Effector memory CD8-positive, alpha-beta T cell (primary cell): ENCODE measurements around the gene GDAP1L1.

ENCODE experiments used
- ATAC-seq: fragments of 150-1000 bp; cut with Tn5 transposase; replicated peaks from 2 replicates; pipeline ENCODE4 v1.10.0; 2021; ENCODE audit warnings: mild to moderate bottlenecking, moderate library complexity
- DNase-seq, 3 experiments: peaks; one replicate each; pipeline ENCODE4 v3.0.0; 2021
- H3K27ac Mint-ChIP-seq, 2 donors: one replicate each; pipeline ENCODE4 v1.8.0; 2022; ENCODE audit warnings: mild to moderate bottlenecking in 2 of 2, mixed read lengths in 2 of 2, moderate library complexity in 2 of 2
- H3K27me3 Mint-ChIP-seq, 2 donors: one replicate each; pipeline ENCODE4 v1.8.0; 2022; ENCODE audit warnings: mixed read lengths in 2 of 2
- H3K36me3 Mint-ChIP-seq: one replicate; pipeline ENCODE4 v1.8.0; 2022; ENCODE audit warnings: mild to moderate bottlenecking, moderate library complexity, mixed read lengths; ENCODE audit not compliant: insufficient read depth
- H3K4me1 Mint-ChIP-seq, 2 donors: one replicate each; pipeline ENCODE4 v1.8.0; 2022; ENCODE audit warnings: low read depth in 2 of 2, mixed read lengths in 2 of 2
- H3K4me3 Mint-ChIP-seq, 2 donors: one replicate each; pipeline ENCODE4 v1.8.0; 2022; ENCODE audit warnings: mild to moderate bottlenecking in 2 of 2, mixed read lengths in 2 of 2, moderate library complexity in 2 of 2
- H3K9me3 Mint-ChIP-seq, 2 donors: one replicate each; pipeline ENCODE4 v1.8.0; 2022; ENCODE audit warnings: mixed read lengths in 2 of 2

The GDAP1L1 gene

DNA sequence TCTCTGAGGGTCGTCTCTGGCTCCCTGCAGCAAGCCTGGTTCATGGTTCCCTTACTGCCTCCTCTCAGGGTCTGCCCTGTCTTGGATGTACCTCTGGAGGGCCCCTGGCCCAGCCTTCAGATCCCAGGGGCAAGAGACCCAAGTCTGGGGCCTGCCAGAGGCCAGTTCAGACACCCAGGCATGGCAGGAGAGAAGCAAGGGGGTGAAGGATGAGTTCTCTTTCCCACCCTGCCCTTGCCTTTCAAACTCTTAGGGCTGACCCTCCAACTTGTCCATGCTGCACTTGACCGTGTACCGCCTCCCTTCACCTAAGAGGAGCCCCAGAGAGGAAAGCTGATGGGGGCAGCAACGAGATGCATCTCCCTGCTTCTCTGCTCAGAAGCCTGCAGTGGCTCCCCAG is 4.2 kb downstream of the GDAP1L1 start:
- Mint-ChIP-seq H3K4me1 (peaks cover 1 to 8% of the 10 kb centered on the region in 2 donors), H3K4me3 (no peak overlapping the region), H3K27me3 (peaks cover 23 to 29% of the 10 kb centered on the region in 2 donors), H3K27ac (no peak overlapping the region), H3K36me3 (no peaks in the 10 kb centered on the region), H3K9me3 (no peaks in the 10 kb centered on the region)
- DNase-seq (no peak), ATAC-seq (no peak)

DNA sequence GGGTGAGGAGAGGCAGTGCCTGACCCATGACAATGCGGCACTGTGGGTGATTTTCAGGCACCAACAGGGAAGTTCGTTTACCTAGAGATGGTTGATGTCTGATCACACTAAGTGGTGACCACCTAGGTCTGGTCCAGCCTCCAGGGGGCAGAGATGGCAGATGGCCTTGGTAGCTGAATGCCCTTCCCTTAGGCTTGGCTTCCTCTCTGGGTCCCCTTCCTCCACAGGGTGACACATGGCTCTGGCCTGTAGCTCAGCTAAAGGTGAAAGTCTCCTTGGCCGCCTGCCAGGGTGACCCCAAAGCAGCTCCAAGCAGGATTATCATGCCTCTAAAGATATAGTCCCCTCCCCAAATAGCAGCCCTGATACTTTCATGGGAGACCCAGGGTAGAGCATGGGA is 6.4 kb downstream of the GDAP1L1 start:
- H3K27me3 Mint-ChIP-seq = peaks cover 10 to 11% of the 10 kb centered on the region in 2 donors
- ATAC-seq (no peak), DNase-seq (no peak)

DNA sequence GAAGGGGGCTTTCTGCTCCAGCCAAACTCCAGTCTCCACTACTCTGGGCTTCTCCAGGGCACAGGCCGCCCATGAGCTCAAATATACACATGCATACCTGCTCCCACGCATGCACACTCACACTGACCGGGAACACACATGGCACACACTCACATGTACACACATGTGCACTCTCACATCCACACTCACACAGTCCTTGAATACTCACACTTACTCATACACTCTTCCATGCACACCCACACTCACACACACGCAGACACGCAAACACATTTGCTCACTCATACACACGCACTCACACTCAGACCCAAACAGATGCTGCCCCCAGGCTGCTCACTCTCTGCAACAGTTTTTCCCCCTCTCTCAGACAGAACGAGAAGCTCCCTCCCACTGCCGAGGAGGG is 7.0 kb downstream of the GDAP1L1 start:
- DNase-seq (no peak), ATAC-seq (no peak)
- Mint-ChIP-seq H3K4me3 (no peak overlapping the region), H3K4me1 (no peaks in the 10 kb centered on the region), H3K9me3 (no peaks in the 10 kb centered on the region), H3K27ac (no peak overlapping the region), H3K36me3 (no peaks in the 10 kb centered on the region), H3K27me3 (peaks cover 6% of the 10 kb centered on the region in 2 donors)

More for the DNA sequence above, 6.4 kb downstream of the GDAP1L1 start:
- Mint-ChIP-seq H3K27ac (no peak overlapping the region), H3K4me3 (no peak overlapping the region), H3K36me3 (no peaks in the 10 kb centered on the region), H3K4me1 (no peaks in the 10 kb centered on the region), H3K9me3 (no peaks in the 10 kb centered on the region)

DNA sequence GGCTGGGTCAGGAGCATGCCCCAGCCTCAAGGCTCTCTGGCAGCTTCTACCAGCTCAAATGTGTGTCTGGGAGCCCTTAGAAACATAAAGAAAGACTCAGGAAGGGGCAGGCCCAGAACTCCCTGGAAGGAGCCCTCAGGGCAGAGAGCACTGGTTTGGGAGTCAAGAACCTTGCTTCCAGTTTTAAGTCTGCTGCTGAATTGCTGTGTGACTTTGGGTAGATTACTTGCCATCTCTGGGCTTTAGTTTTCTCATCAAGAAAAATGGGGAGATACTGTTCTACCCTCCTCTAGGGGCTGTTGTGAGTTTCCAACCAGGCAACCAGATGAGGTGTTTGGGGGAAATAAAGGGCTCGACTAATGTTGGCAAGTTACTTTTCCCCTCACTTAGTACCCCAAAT is 8.8 kb downstream of the GDAP1L1 start:
- Mint-ChIP-seq H3K4me3 (no peak overlapping the region), H3K9me3 (no peaks in the 10 kb centered on the region), H3K27ac (no peak overlapping the region), H3K4me1 (peaks cover 0 to 5% of the 10 kb centered on the region in 2 donors), H3K36me3 (no peaks in the 10 kb centered on the region), H3K27me3 (peaks cover 0 to 4% of the 10 kb centered on the region in 2 donors)
- DNase-seq = no peak
- ATAC-seq = no peak

DNA sequence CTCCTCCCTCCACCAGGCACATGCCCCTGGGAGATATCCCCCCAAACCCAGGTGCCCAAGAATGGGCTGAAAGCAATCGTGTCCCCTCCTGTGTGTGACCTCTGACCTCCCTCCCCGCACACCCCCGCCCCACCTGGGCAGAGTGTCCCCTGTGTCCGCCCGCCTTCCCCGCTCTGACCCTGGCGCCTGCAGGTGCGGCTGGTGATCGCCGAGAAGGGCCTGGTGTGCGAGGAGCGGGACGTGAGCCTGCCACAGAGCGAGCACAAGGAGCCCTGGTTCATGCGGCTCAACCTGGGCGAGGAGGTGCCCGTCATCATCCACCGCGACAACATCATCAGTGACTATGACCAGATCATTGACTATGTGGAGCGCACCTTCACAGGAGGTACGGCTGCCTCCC is 9.9 kb downstream of the GDAP1L1 start:
- no peak overlapping the region for H3K4me3 Mint-ChIP-seq

DNA sequence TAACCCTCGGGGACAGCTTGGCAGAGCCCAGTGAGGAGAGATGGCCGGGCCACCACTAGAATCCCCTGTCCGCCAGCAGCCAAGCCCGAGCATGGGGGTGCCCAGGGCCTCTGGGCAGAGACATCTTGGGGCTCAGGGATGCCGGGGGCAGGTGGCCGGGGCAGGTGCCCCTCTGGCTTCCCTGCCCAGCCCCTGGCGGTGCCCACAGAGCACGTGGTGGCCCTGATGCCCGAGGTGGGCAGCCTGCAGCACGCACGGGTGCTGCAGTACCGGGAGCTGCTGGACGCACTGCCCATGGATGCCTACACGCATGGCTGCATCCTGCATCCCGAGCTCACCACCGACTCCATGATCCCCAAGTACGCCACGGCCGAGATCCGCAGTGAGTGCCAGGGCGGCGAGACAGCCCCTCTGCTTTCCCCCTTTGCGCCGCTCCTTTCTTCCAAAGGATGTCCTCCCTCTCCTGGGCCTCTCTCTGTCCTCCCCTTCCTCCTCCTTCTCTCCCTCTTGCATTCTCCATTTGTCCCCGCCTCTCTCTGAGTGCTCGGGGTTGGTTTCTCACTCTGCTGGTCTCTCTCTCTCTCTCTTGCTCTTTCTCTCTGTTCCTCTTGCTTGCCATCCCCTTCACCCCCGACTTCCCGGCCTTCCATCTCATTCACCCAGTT is 11.2 kb downstream of the GDAP1L1 start:
- peaks cover 3% of the 10 kb centered on the region for H3K36me3 Mint-ChIP-seq
- H3K27ac Mint-ChIP-seq = no peak overlapping the region
- peaks cover 0 to 5% of the 10 kb centered on the region in 2 donors for H3K4me1 Mint-ChIP-seq
- DNase-seq (no peak), ATAC-seq (no peak)
- H3K4me3 Mint-ChIP-seq = no peak overlapping the region
- H3K27me3 Mint-ChIP-seq = no peaks in the 10 kb centered on the region
- H3K9me3 Mint-ChIP-seq = no peaks in the 10 kb centered on the region

More for the DNA sequence above, 9.9 kb downstream of the GDAP1L1 start:
- no peak for ATAC-seq
- Mint-ChIP-seq H3K27me3 (no peaks in the 10 kb centered on the region), H3K9me3 (no peaks in the 10 kb centered on the region), H3K4me1 (peaks cover 0 to 5% of the 10 kb centered on the region in 2 donors), H3K36me3 (peaks cover 3% of the 10 kb centered on the region), H3K27ac (no peak overlapping the region)
- DNase-seq = no peak

DNA sequence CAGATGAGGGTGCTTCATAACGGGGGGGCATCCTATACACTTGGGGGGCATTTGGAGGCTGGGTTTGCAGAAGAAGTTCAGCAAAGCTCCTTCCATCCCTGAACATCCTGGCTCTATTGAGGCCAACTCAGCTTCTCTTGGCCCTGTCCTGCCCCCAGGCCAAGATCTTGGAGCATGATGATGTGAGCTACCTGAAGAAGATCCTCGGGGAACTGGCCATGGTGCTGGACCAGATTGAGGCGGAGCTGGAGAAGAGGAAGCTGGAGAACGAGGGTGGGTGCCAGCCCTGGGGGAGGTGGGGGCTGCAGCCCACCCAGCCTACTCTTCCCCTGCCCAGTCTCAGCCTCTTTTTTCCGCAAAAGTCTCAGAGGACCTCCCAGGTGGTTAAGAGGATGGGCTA is 17.2 kb downstream of the GDAP1L1 start:
- peaks cover 3 to 5% of the 10 kb centered on the region in 2 donors for H3K4me1 Mint-ChIP-seq
- ATAC-seq = no peak
- DNase-seq = no peak
- no peak overlapping the region for H3K27ac Mint-ChIP-seq
- peaks cover 6% of the 10 kb centered on the region for H3K36me3 Mint-ChIP-seq
- H3K27me3 Mint-ChIP-seq = no peaks in the 10 kb centered on the region
- no peak overlapping the region for H3K4me3 Mint-ChIP-seq
- H3K9me3 Mint-ChIP-seq = no peaks in the 10 kb centered on the region

DNA sequence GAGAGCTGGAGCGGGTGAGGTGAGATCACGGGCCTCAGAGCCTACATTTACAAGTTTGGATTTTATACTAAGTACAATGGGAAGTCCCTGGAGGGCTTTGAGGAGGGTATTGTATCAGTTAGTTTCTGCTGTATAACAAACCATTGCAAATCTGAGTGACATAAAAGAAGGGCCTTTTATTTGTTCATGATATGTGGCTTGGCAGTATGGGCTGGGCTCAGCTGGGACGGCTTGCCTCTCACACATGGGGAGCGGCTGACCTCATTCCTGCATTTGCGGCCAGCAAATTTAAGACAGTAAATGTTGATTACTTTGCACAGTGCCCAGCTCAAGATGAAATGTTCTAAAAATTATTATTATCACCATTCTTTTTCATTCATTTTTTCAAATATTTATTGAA is 21.7 kb downstream of the GDAP1L1 start:
- ATAC-seq (no peak), DNase-seq (no peak)
- Mint-ChIP-seq H3K36me3 (peaks cover 3% of the 10 kb centered on the region), H3K9me3 (no peaks in the 10 kb centered on the region), H3K27ac (no peak overlapping the region), H3K27me3 (no peaks in the 10 kb centered on the region), H3K4me3 (no peak overlapping the region), H3K4me1 (peaks cover 0 to 3% of the 10 kb centered on the region in 2 donors)

DNA sequence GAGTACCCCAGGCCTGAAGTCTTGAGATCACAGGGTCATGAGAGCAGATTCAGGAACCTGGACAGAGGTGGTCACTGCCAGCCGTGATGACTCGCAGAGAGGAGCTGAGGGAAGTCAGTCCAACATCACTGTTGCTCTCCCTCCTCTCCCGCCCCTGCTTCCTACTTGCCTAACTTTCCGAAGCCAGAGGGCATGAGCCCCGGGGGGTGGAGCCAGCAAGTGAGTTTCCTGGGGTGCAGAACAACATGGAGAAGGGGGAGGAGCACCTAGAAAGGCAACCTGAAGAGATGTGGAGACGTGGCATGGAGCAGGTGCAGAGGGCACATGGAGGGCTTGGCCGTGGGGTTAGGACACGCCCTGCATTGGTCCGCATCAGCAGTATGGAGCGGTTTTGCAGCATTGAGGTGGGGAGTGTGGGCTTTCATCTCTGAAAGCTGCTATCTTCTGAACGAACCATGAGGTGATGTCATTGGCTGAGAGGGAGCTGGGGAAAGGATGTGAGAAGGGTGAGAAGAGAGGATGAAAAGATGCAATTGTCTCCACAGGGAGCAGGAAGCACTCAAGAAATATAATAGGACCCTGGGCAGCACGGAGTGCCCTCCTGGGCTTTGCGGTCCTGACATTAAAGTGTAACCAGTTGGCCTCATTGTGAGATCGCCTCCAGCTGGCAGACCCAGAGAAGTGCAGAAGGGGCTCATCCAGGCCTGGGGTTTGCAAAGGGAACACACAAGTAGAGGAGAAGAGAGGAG is 25.0 kb downstream of the GDAP1L1 start:
- DNase-seq (no peak), ATAC-seq (no peak)
- no peaks in the 10 kb centered on the region for H3K9me3 Mint-ChIP-seq
- peaks cover 3% of the 10 kb centered on the region for H3K36me3 Mint-ChIP-seq
- no peaks in the 10 kb centered on the region for H3K27me3 Mint-ChIP-seq
- H3K4me3 Mint-ChIP-seq = no peak overlapping the region
- H3K4me1 Mint-ChIP-seq = peaks cover 0 to 3% of the 10 kb centered on the region in 2 donors
- H3K27ac Mint-ChIP-seq = no peak overlapping the region

DNA sequence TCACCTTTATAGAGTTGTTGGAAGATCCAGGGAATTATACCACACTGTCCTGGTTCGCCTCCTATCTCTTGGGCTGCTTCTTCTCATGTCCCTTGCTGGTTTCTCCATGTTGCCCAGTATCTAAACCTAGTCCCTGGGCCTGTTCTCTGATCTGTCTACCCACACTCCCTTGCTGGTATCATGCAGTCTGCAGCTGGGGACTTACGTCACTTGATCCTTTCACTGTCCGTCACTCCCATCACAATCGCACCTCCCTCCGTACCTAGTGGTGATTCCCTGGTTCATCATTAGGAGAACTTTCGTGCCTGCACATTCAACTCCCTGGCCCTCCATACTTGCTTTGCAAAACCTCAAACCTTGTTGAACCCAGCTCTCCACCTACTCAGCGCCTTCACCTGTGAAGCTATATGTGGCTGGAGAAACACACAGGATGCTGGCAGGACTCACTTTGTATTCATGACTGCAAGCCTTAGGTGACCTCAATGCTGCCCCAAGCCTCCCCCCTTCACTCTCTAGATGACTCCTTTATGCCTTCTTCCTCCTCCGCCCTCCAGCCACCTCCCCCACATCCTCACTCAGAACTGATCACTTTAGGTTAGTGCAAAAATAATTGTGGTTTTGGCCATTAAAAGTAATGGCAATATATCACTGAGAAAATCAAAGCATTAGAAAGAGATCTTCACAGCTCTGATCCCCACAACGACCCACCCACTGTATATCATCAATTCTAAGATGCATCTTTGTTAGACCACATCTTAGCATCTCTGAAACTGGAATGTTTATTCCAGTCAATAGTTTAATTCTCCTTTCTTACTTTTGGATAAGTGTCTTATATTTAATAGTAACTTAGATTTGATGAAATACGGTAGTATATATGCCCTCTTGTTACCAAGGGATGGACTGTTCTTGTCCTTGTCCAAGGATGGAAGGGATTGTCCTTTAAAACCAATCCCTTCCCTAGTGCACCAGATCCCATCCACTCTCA is 26.4 kb downstream of the GDAP1L1 start:
- Mint-ChIP-seq H3K27me3 (no peaks in the 10 kb centered on the region), H3K4me3 (no peak overlapping the region), H3K4me1 (peaks cover 0 to 3% of the 10 kb centered on the region in 2 donors), H3K27ac (no peak overlapping the region), H3K9me3 (no peaks in the 10 kb centered on the region), H3K36me3 (peaks cover under 1% of the 10 kb centered on the region)
- ATAC-seq (no peak), DNase-seq (no peak)

DNA sequence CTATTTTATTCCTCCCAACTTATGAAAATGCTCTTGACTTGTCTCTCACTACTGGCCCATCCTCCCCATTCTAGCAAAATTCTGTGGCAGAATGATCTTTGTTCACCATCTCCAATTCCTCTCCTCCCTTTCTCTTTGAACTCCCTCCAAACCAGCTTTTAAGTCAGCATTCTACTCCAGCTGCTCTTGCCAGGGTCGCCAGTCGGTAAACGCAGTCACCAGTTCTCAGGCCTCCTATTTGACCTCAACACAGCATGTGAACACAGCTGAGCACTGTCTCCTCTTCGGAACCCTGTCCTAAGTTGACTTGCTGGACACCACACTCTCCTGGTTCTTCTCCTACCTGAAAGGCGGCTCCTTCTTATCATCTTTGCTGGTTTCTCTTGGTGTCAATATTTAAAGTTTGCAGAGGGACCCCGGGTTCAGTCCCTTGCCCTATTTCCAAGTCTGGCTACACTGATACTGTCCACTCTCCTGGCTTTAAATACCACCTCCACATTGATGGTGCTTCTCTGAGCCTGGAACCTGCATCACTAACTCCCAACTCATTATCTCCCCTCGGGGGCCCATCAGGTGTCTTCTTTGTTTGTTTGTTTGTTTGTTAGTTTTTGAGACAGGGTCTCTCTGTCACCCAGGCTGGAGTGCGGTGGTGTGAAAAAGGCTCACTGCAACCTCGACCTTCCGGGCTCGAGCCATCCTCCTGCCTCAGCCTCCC is 27.4 kb downstream of the GDAP1L1 start:
- Mint-ChIP-seq H3K4me1 (peaks cover 0 to 3% of the 10 kb centered on the region in 2 donors), H3K36me3 (no peaks in the 10 kb centered on the region), H3K4me3 (no peak overlapping the region), H3K27ac (no peak overlapping the region), H3K9me3 (no peaks in the 10 kb centered on the region), H3K27me3 (no peaks in the 10 kb centered on the region)
- DNase-seq (no peak), ATAC-seq (no peak)

DNA sequence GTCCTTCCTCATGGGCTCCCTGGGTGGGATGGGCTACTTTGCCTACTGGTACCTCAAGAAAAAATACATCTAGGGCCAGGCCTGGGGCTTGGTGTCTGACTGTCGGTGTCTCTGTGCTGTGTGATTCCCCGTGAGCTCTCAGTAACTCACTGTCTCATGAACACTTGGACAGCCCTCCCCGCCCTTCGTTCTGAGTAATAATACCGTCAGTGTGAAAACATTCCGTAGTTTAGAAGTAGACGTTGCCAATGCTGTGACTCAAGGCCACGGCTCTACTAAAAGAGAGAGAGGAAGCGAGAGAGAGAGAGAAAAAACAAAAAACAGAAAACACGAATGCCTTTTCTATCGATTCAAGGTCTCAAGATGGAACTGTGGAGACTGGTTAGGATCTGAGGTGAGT is 32.1 kb downstream of the GDAP1L1 start:
- DNase-seq (no peak), ATAC-seq (no peak)
- no peaks in the 10 kb centered on the region for H3K27me3 Mint-ChIP-seq
- no peaks in the 10 kb centered on the region for H3K9me3 Mint-ChIP-seq
- peaks cover 3 to 6% of the 10 kb centered on the region in 2 donors for H3K4me1 Mint-ChIP-seq
- no peak overlapping the region for H3K4me3 Mint-ChIP-seq
- no peak overlapping the region for H3K27ac Mint-ChIP-seq
- no peaks in the 10 kb centered on the region for H3K36me3 Mint-ChIP-seq

DNA sequence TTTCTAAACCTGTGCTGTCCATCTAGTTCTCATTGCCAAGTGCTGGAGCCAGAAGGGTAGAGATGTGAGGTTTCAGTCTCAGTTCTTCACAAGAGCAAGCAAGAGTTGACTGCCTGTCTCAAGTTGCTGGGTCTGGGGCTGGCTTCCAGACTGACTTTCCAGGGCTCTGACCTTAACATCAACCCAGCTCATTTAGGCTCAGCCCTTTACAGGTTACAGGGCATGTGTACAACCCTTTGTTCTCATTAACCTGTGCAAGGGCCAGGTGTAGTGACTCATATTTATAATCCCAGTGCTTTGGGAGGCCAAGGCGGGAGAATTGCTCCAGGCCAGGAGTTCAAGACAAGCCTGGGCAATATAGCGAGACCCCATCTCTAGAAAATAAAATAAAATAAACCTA is 33.3 kb downstream of the GDAP1L1 start:
- H3K4me1 Mint-ChIP-seq = peaks cover 3 to 6% of the 10 kb centered on the region in 2 donors
- no peaks in the 10 kb centered on the region for H3K27me3 Mint-ChIP-seq
- ATAC-seq (no peak), DNase-seq (no peak)
- H3K27ac Mint-ChIP-seq = no peak overlapping the region
- no peaks in the 10 kb centered on the region for H3K36me3 Mint-ChIP-seq
- no peak overlapping the region for H3K4me3 Mint-ChIP-seq
- no peaks in the 10 kb centered on the region for H3K9me3 Mint-ChIP-seq
